NOMO-1 treated with DMSO at 0.1 percent for 48 hours (cell line): ENCODE data around the gene RERE.
"Not testable (repeated sequence)": the region's sequence is repeated elsewhere in the genome, so short reads cannot be mapped to it uniquely, and the experiment has no call there.

Experiments used
- DNase-seq: peaks from one replicate; lab custom pipeline; 2025; ENCODE audit not compliant: unreplicated experiment; lab: John Stamatoyannopoulos, UW

RERE gene

GRCh38 chr1:8809342-8809736, 8.1 kb downstream of the RERE start:
- no peak for DNase-seq

- no peak for DNase-seq
Observed at GRCh38 chr1:8807004-8807403, 10.4 kb downstream of the RERE start.

- DNase-seq = no peak
Observed at GRCh38 chr1:8800416-8800815, 17.0 kb downstream of the RERE start.

- DNase-seq = no peak
Observed at GRCh38 chr1:8797216-8797615, 20.2 kb downstream of the RERE start.

GRCh38 chr1:8796812-8797211, 20.6 kb downstream of the RERE start:
- no peak for DNase-seq

GRCh38 chr1:8794605-8795004, 22.8 kb downstream of the RERE start:
- no peak for DNase-seq

GRCh38 chr1:8791819-8792218, 25.6 kb downstream of the RERE start:
- DNase-seq = no peak

- no peak for DNase-seq
Observed at GRCh38 chr1:8790987-8791386, 26.5 kb downstream of the RERE start.

- no peak for DNase-seq
Observed at GRCh38 chr1:8790478-8790877, 27.0 kb downstream of the RERE start.

GRCh38 chr1:8789314-8790214, 27.9 kb downstream of the RERE start:
- no peak for DNase-seq

GRCh38 chr1:8787218-8787617, 30.2 kb downstream of the RERE start:
- DNase-seq = no peak

- DNase-seq = not testable (repeated sequence)
Observed at GRCh38 chr1:8786204-8786603, 31.2 kb downstream of the RERE start.

GRCh38 chr1:8782955-8783354, 34.5 kb downstream of the RERE start:
- no peak for DNase-seq

- DNase-seq = no peak
Observed at GRCh38 chr1:8782001-8782620, 35.3 kb downstream of the RERE start.

- DNase-seq = no peak
Observed at GRCh38 chr1:8780405-8780804, 37.0 kb downstream of the RERE start.

GRCh38 chr1:8777867-8778266, 39.6 kb downstream of the RERE start:
- no peak for DNase-seq

GRCh38 chr1:8776104-8776503, 41.3 kb downstream of the RERE start:
- no peak for DNase-seq

- DNase-seq = no peak
Observed at GRCh38 chr1:8767006-8767405, 50.4 kb downstream of the RERE start.

GRCh38 chr1:8765198-8765597, 52.2 kb downstream of the RERE start:
- DNase-seq = no peak

- no peak for DNase-seq
Observed at GRCh38 chr1:8764293-8764937, 53.0 kb downstream of the RERE start.

GRCh38 chr1:8763888-8764287, 53.6 kb downstream of the RERE start:
- no peak for DNase-seq

- no peak for DNase-seq
Observed at GRCh38 chr1:8754993-8755392, 62.4 kb downstream of the RERE start.
